ENCODE data around the gene RCN1. TPM values are rescaled to one million over a fixed set of nuclear protein-coding genes. Genes with fewer than 3 reads are reported as not detected.
"Not testable (repeated sequence)": the region's sequence is repeated elsewhere in the genome, so short reads cannot be mapped to it uniquely, and the experiment has no call there.

Gene RCN1
- 30.5 and 30.6 TPM in 2 replicates for total RNA-seq

- peak; percentile 84 for DNase-seq
- Mint-ChIP-seq H3K9me3 (no peaks in the 10 kb centered on the region), H3K27ac (peak within 1 kb of the TSS; percentile 92), H3K27me3 (peaks cover 13% of the 10 kb centered on the region), H3K4me3 (peak within 1 kb of the TSS; percentile 85), H3K36me3 (ENCODE audit: low read depth) (peaks cover 5% of the 10 kb centered on the region), H3K4me1 (peaks cover 35% of the 10 kb centered on the region)
- intact Hi-C loops (cut with micrococcal nuclease) = loop anchor here (1.0 to 10.0 kb wide), 4 partner anchors 494 to 1768 kb away; partner anchors contain the start of genes ARL14EP, DCDC1, DNAJC24 and EIF3M
Measured at GRCh38 chr11:32090545-32091370, at the start of gene RCN1. Gene RCN1 (plus strand): TSS chr11:32091074. CDS start chr11:32091197, 123 bp downstream.

GRCh38 chr11:32043737-32044136, 47.1 kb upstream of the RCN1 start:
- intact Hi-C loops (cut with micrococcal nuclease) = no loop called here
- H3K4me1 Mint-ChIP-seq = no peaks in the 10 kb centered on the region
- no peaks in the 10 kb centered on the region for H3K9me3 Mint-ChIP-seq
- DNase-seq = no peak
- H3K27ac Mint-ChIP-seq = no peak overlapping the region
- no peaks in the 10 kb centered on the region for H3K36me3 Mint-ChIP-seq (ENCODE audit: low read depth)
- no peak overlapping the region for H3K4me3 Mint-ChIP-seq
- peaks cover 6% of the 10 kb centered on the region for H3K27me3 Mint-ChIP-seq

- no peaks in the 10 kb centered on the region for H3K4me1 Mint-ChIP-seq
Measured at GRCh38 chr11:32044158-32044863, 46.6 kb upstream of the RCN1 start.

GRCh38 chr11:32045456-32045855, 45.4 kb upstream of the RCN1 start:
- peaks cover 9% of the 10 kb centered on the region for H3K27me3 Mint-ChIP-seq
- no peak overlapping the region for H3K27ac Mint-ChIP-seq
- DNase-seq = no peak
- no peaks in the 10 kb centered on the region for H3K36me3 Mint-ChIP-seq (ENCODE audit: low read depth)
- no peaks in the 10 kb centered on the region for H3K9me3 Mint-ChIP-seq
- no peak overlapping the region for H3K4me3 Mint-ChIP-seq
- H3K4me1 Mint-ChIP-seq = no peaks in the 10 kb centered on the region
- intact Hi-C loops (cut with micrococcal nuclease) = no loop called here

More at GRCh38 chr11:32044158-32044863, 46.6 kb upstream of the RCN1 start:
- intact Hi-C loops (cut with micrococcal nuclease) = no loop called here
- Mint-ChIP-seq H3K4me3 (no peak overlapping the region), H3K9me3 (no peaks in the 10 kb centered on the region), H3K27ac (no peak overlapping the region), H3K27me3 (peaks cover 6% of the 10 kb centered on the region), H3K36me3 (ENCODE audit: low read depth) (no peaks in the 10 kb centered on the region)
- no peak for DNase-seq

GRCh38 chr11:32050264-32050663, 40.6 kb upstream of the RCN1 start:
- H3K9me3 Mint-ChIP-seq = no peaks in the 10 kb centered on the region
- H3K36me3 Mint-ChIP-seq (ENCODE audit: low read depth) = no peaks in the 10 kb centered on the region
- H3K27me3 Mint-ChIP-seq = peaks cover 28% of the 10 kb centered on the region
- no peak overlapping the region for H3K27ac Mint-ChIP-seq
- no peaks in the 10 kb centered on the region for H3K4me1 Mint-ChIP-seq
- no peak overlapping the region for H3K4me3 Mint-ChIP-seq
- intact Hi-C loops (cut with micrococcal nuclease) = no loop called here
- no peak for DNase-seq

- no peaks in the 10 kb centered on the region for H3K36me3 Mint-ChIP-seq (ENCODE audit: low read depth)
- no peak overlapping the region for H3K27ac Mint-ChIP-seq
- DNase-seq = peak; percentile 86
- H3K4me1 Mint-ChIP-seq = no peaks in the 10 kb centered on the region
- intact Hi-C loops (cut with micrococcal nuclease) = loop anchor here (1.0 kb wide), 2 partner anchors 124 to 245 kb away; no protein-coding TSS in a partner anchor
- H3K9me3 Mint-ChIP-seq = no peaks in the 10 kb centered on the region
- no peak overlapping the region for H3K4me3 Mint-ChIP-seq
- H3K27me3 Mint-ChIP-seq = peaks cover 33% of the 10 kb centered on the region
Measured at GRCh38 chr11:32052215-32052614, 38.7 kb upstream of the RCN1 start.

GRCh38 chr11:32053151-32053888, 37.6 kb upstream of the RCN1 start:
- Mint-ChIP-seq H3K4me3 (no peak overlapping the region), H3K9me3 (no peaks in the 10 kb centered on the region), H3K27ac (no peak overlapping the region), H3K4me1 (no peaks in the 10 kb centered on the region), H3K27me3 (peaks cover 35% of the 10 kb centered on the region), H3K36me3 (ENCODE audit: low read depth) (no peaks in the 10 kb centered on the region)
- DNase-seq = no peak
- intact Hi-C loops (cut with micrococcal nuclease) = no loop called here

- intact Hi-C loops (cut with micrococcal nuclease) = no loop called here
- H3K9me3 Mint-ChIP-seq = no peaks in the 10 kb centered on the region
- DNase-seq = no peak
- no peak overlapping the region for H3K4me3 Mint-ChIP-seq
- H3K4me1 Mint-ChIP-seq = no peaks in the 10 kb centered on the region
- no peak overlapping the region for H3K27ac Mint-ChIP-seq
- H3K27me3 Mint-ChIP-seq = peaks cover 32% of the 10 kb centered on the region
- no peaks in the 10 kb centered on the region for H3K36me3 Mint-ChIP-seq (ENCODE audit: low read depth)
Measured at GRCh38 chr11:32055861-32056260, 35.0 kb upstream of the RCN1 start.

- Mint-ChIP-seq H3K4me1 (no peaks in the 10 kb centered on the region), H3K36me3 (ENCODE audit: low read depth) (no peaks in the 10 kb centered on the region), H3K27me3 (peaks cover 30% of the 10 kb centered on the region), H3K27ac (no peak overlapping the region), H3K4me3 (no peak overlapping the region), H3K9me3 (no peaks in the 10 kb centered on the region)
- no peak for DNase-seq
- intact Hi-C loops (cut with micrococcal nuclease) = no loop called here
Measured at GRCh38 chr11:32056438-32056837, 34.4 kb upstream of the RCN1 start.

- H3K4me3 Mint-ChIP-seq = no peak overlapping the region
- no peak overlapping the region for H3K27ac Mint-ChIP-seq
- peaks cover 23% of the 10 kb centered on the region for H3K27me3 Mint-ChIP-seq
- intact Hi-C loops (cut with micrococcal nuclease) = no loop called here
- H3K36me3 Mint-ChIP-seq (ENCODE audit: low read depth) = no peaks in the 10 kb centered on the region
- H3K9me3 Mint-ChIP-seq = no peaks in the 10 kb centered on the region
- no peak for DNase-seq
- no peaks in the 10 kb centered on the region for H3K4me1 Mint-ChIP-seq
Measured at GRCh38 chr11:32059686-32060462, 31.0 kb upstream of the RCN1 start.

GRCh38 chr11:32062540-32062939, 28.3 kb upstream of the RCN1 start:
- intact Hi-C loops (cut with micrococcal nuclease) = no loop called here
- no peak for DNase-seq
- no peak overlapping the region for H3K27ac Mint-ChIP-seq
- H3K4me1 Mint-ChIP-seq = no peaks in the 10 kb centered on the region
- H3K36me3 Mint-ChIP-seq (ENCODE audit: low read depth) = no peaks in the 10 kb centered on the region
- H3K27me3 Mint-ChIP-seq = peaks cover 23% of the 10 kb centered on the region
- no peaks in the 10 kb centered on the region for H3K9me3 Mint-ChIP-seq
- no peak overlapping the region for H3K4me3 Mint-ChIP-seq

- H3K27ac Mint-ChIP-seq; intact Hi-C loops (cut with micrococcal nuclease): not testable (repeated sequence)
- H3K27me3 Mint-ChIP-seq = peaks cover 25% of the 10 kb centered on the region
Measured at GRCh38 chr11:32063031-32063430, 27.8 kb upstream of the RCN1 start.

More at GRCh38 chr11:32063031-32063430, 27.8 kb upstream of the RCN1 start:
- not testable (repeated sequence) for H3K4me3 Mint-ChIP-seq; DNase-seq; H3K36me3 Mint-ChIP-seq (ENCODE audit: low read depth); H3K4me1 Mint-ChIP-seq; H3K9me3 Mint-ChIP-seq
